Astrocyte (in vitro differentiated cells and primary cell): ENCODE results near the gene VARS2. TPM values are rescaled to one million over a fixed set of nuclear protein-coding genes. Genes with fewer than 3 reads are reported as not detected.
A peak's percentile ranks its signal among the peaks of the same experiment; 100 is the strongest.

Source experiments
- DNase-seq: peaks from one replicate; pipeline ENCODE4 v3.0.0-alpha.2; 2010; ENCODE audit warnings: low read depth
- FAIRE-seq: peaks from 2 replicates; lab custom pipeline; 2011; peaks lifted over from hg19 to GRCh38; lab: Jason Lieb, UNC
- H2AFZ ChIP-seq: 2 replicates; pipeline ENCODE4 v1.6.0; 2012; ENCODE audit warnings: low read depth, low read length, inconsistent platforms
- H3K27ac ChIP-seq: 2 replicates; pipeline ENCODE4 v1.5.1; 2011; ENCODE audit warnings: low read depth, low read length, inconsistent platforms
- H3K27me3 ChIP-seq: 2 replicates; pipeline ENCODE4 v1.6.0; 2011; ENCODE audit warnings: low read length, inconsistent platforms; ENCODE audit not compliant: insufficient read depth
- H3K36me3 ChIP-seq: 2 replicates; pipeline ENCODE4 v1.5.1; 2011; ENCODE audit warnings: low read length, inconsistent platforms; ENCODE audit not compliant: insufficient read depth
- H3K4me1 ChIP-seq: 2 replicates; pipeline ENCODE4 v1.5.1; 2011; ENCODE audit warnings: low read length, inconsistent platforms; ENCODE audit not compliant: insufficient read depth
- H3K4me2 ChIP-seq: 2 replicates; pipeline ENCODE4 v1.6.0; 2012; ENCODE audit warnings: low read length, inconsistent platforms
- H3K4me3 ChIP-seq: 2 replicates; pipeline ENCODE4 v1.5.1; 2011; ENCODE audit warnings: low read depth, mild to moderate bottlenecking, low read length, inconsistent platforms; ENCODE audit not compliant: insufficient read depth
- H3K79me2 ChIP-seq: 2 replicates; pipeline ENCODE4 v1.6.0; 2012; ENCODE audit warnings: mild to moderate bottlenecking, low read length, inconsistent platforms; ENCODE audit not compliant: insufficient read depth
- H3K9ac ChIP-seq: 2 replicates; pipeline ENCODE4 v1.6.0; 2012; ENCODE audit warnings: mild to moderate bottlenecking, low read length, inconsistent platforms
- H3K9me3 ChIP-seq: 2 replicates; pipeline ENCODE4 v1.5.1; 2012; ENCODE audit warnings: low read depth, mild to moderate bottlenecking, low read length, inconsistent platforms; ENCODE audit not compliant: insufficient read depth
- H4K20me1 ChIP-seq: 2 replicates; pipeline ENCODE4 v1.6.0; 2012; ENCODE audit warnings: low read length, inconsistent platforms; ENCODE audit not compliant: insufficient read depth
- H3K27ac Mint-ChIP-seq: one replicate; pipeline ENCODE4 v1.8.0; 2021; ENCODE audit warnings: mild to moderate bottlenecking, mixed read lengths; ENCODE audit not compliant: unreplicated experiment
- H3K27me3 Mint-ChIP-seq: one replicate; pipeline ENCODE4 v1.8.0; 2021; ENCODE audit warnings: low read depth, mixed read lengths; ENCODE audit not compliant: unreplicated experiment
- H3K36me3 Mint-ChIP-seq: one replicate; pipeline ENCODE4 v1.8.0; 2021; ENCODE audit warnings: low read depth, mixed read lengths; ENCODE audit not compliant: unreplicated experiment
- H3K4me1 Mint-ChIP-seq: one replicate; pipeline ENCODE4 v1.8.0; 2021; ENCODE audit warnings: low read depth, mixed read lengths; ENCODE audit not compliant: unreplicated experiment
- H3K4me3 Mint-ChIP-seq: one replicate; pipeline ENCODE4 v1.8.0; 2021; ENCODE audit warnings: mild to moderate bottlenecking, moderate library complexity, mixed read lengths; ENCODE audit not compliant: unreplicated experiment
- H3K9me3 Mint-ChIP-seq: one replicate; pipeline ENCODE4 v1.8.0; 2021; ENCODE audit warnings: mild to moderate bottlenecking, mixed read lengths; ENCODE audit not compliant: unreplicated experiment
- CTCF ChIP-seq: IDR thresholded peaks from 2 replicates; pipeline ENCODE4 v1.5.1; 2011; ENCODE audit warnings: low read depth, mild to moderate bottlenecking, inconsistent platforms, low read length, moderate library complexity; ENCODE audit not compliant: insufficient read depth
- EZH2 ChIP-seq: IDR thresholded peaks from 2 replicates; pipeline ENCODE4 v1.6.1; 2012; ENCODE audit warnings: mild to moderate bottlenecking, low read length, inconsistent platforms; ENCODE audit not compliant: insufficient read depth
- total RNA-seq: library from RNA; stranded (reverse); gene quantifications from 2 replicates; pipeline ENCODE4 v1.2.1, GENCODE V29; 2021

Gene VARS2
- total RNA-seq, 1 donor from 2014 or later: 19.8 TPM

GRCh38 chr6:30942338-30943060, 28.5 kb downstream of the VARS2 start:
- H3K4me3 Mint-ChIP-seq: no peak overlapping the region
- peaks cover 1% of the 10 kb centered on the region for H3K9me3 Mint-ChIP-seq
- no peaks in the 10 kb centered on the region for H3K36me3 Mint-ChIP-seq
- Histone ChIP-seq H3K27me3 (peaks cover 4% of the 10 kb centered on the region), H3K36me3 (no peaks in the 10 kb centered on the region), H3K9me3 (no peaks in the 10 kb centered on the region), H3K27ac (no peak overlapping the region), H3K9ac (no peak overlapping the region), H3K79me2 (no peaks in the 10 kb centered on the region), H3K4me2 (peak overlapping the region; percentile 54), H4K20me1 (no peaks in the 10 kb centered on the region), H3K4me1 (peaks cover 5% of the 10 kb centered on the region), H2AFZ (peak overlapping the region; percentile 44), H3K4me3 (no peak overlapping the region)
- DNase-seq (peak; percentile 63), FAIRE-seq (no peak)
- peak overlapping the region; percentile 53 for H3K27ac Mint-ChIP-seq
- peaks cover 6% of the 10 kb centered on the region for H3K4me1 Mint-ChIP-seq
- TF ChIP-seq CTCF (peak; percentile 46), EZH2 (no peak)
- H3K27me3 Mint-ChIP-seq: peaks cover 54% of the 10 kb centered on the region

- TF ChIP-seq EZH2 (no peak), CTCF (no peak)
- DNase-seq (no peak), FAIRE-seq (no peak)
- Histone ChIP-seq H4K20me1 (no peaks in the 10 kb centered on the region), H3K36me3 (no peaks in the 10 kb centered on the region), H3K4me1 (peaks cover 5% of the 10 kb centered on the region), H3K27me3 (peaks cover 4% of the 10 kb centered on the region), H2AFZ (no peak overlapping the region), H3K4me2 (no peak overlapping the region), H3K4me3 (no peak overlapping the region), H3K9me3 (no peaks in the 10 kb centered on the region), H3K27ac (no peak overlapping the region), H3K9ac (no peak overlapping the region), H3K79me2 (no peaks in the 10 kb centered on the region)
- no peak overlapping the region for H3K27ac Mint-ChIP-seq
- peaks cover 2% of the 10 kb centered on the region for H3K9me3 Mint-ChIP-seq
- peaks cover 6% of the 10 kb centered on the region for H3K4me1 Mint-ChIP-seq
- H3K27me3 Mint-ChIP-seq: peaks cover 59% of the 10 kb centered on the region
- no peak overlapping the region for H3K4me3 Mint-ChIP-seq
- H3K36me3 Mint-ChIP-seq: no peaks in the 10 kb centered on the region
Observed at GRCh38 chr6:30944051-30944450, 30.0 kb downstream of the VARS2 start.

- H3K36me3 Mint-ChIP-seq: no peaks in the 10 kb centered on the region
- Histone ChIP-seq H4K20me1 (no peaks in the 10 kb centered on the region), H3K36me3 (no peaks in the 10 kb centered on the region), H3K9me3 (no peaks in the 10 kb centered on the region), H2AFZ (no peak overlapping the region), H3K27ac (no peak overlapping the region), H3K9ac (no peak overlapping the region), H3K4me1 (peaks cover 5% of the 10 kb centered on the region), H3K4me2 (no peak overlapping the region), H3K4me3 (no peak overlapping the region), H3K79me2 (no peaks in the 10 kb centered on the region), H3K27me3 (peaks cover 4% of the 10 kb centered on the region)
- TF ChIP-seq CTCF (no peak), EZH2 (no peak)
- H3K27me3 Mint-ChIP-seq: peaks cover 63% of the 10 kb centered on the region
- no peak overlapping the region for H3K4me3 Mint-ChIP-seq
- peaks cover 10% of the 10 kb centered on the region for H3K9me3 Mint-ChIP-seq
- H3K27ac Mint-ChIP-seq: no peak overlapping the region
- DNase-seq (no peak), FAIRE-seq (no peak)
- H3K4me1 Mint-ChIP-seq: peaks cover 6% of the 10 kb centered on the region
Observed at GRCh38 chr6:30945281-30945680, 31.2 kb downstream of the VARS2 start.
